Right lobe of liver (tissue), 6 donors: ENCODE results near the gene AMT. TPM values are rescaled to one million over a fixed set of nuclear protein-coding genes. Genes with fewer than 3 reads are reported as not detected.

Experiments
- ATAC-seq, 4 donors: fragments of 200-7000 bp; cut with Tn5 transposase; one replicate each; pipeline ENCODE4 v1.9.1; 2020; ENCODE audit warnings: mild to moderate bottlenecking in 4 of 4, moderate library complexity in 4 of 4
- DNase-seq, 3 donors: peaks; one replicate each; pipeline ENCODE4 v3.0.0-alpha.2; 2020
- H3K27ac ChIP-seq, 3 donors: fragments of 200-600 bp; one replicate each; pipeline ENCODE4 v1.8.0; 2022
- H3K27me3 ChIP-seq, 2 donors: fragments of 200-600 bp; one replicate each; pipeline ENCODE4 v1.8.0; 2022
- H3K36me3 ChIP-seq, 4 donors: fragments of 200-600 bp; sonication (generic) in 1 of 4; one replicate each; pipeline versions ENCODE4 v1.5.1 to v1.8.0; 2017 to 2022; ENCODE audit warnings: control low read depth in 1 of 4
- H3K4me1 ChIP-seq, 4 donors: fragments of 200-600 bp; sonication (generic) in 1 of 4; one replicate each; pipeline versions ENCODE4 v1.5.1 to v1.8.0; 2017 to 2022; ENCODE audit warnings: control low read depth in 1 of 4
- H3K4me3 ChIP-seq, 3 donors: fragments of 200-600 bp; one replicate each; pipeline ENCODE4 v1.8.0; 2022
- H3K9me3 ChIP-seq, 4 donors: fragments of 200-600 bp; sonication (generic) in 1 of 4; one replicate each; pipeline versions ENCODE4 v1.5.1 to v1.8.0; 2017 to 2022; ENCODE audit warnings: control low read depth in 1 of 4
- CTCF ChIP-seq, 4 donors: fragments of 200-600 bp in 3 of 4; fragments of 450-650 bp in 1 of 4; IDR thresholded peaks; one replicate each; pipeline versions ENCODE4 v1.5.1 to v1.8.0; 2016 to 2022; ENCODE audit warnings: antibody characterized with exemption in 4 of 4, mild to moderate bottlenecking in 2 of 4
- POLR2A ChIP-seq: fragments of 450-650 bp; IDR thresholded peaks from one replicate; pipeline ENCODE4 v1.6.1; 2017; ENCODE audit warnings: antibody characterized with exemption, mild to moderate bottlenecking
- WGBS: methylation state at CpG from one replicate; pipeline ENCODE4 v1.1.6; 2018; ENCODE audit warnings: low coverage, low lambda C conversion rate; ENCODE audit not compliant: insufficient coverage; ENCODE audit errors: missing lambda C conversion rate; 5-methylcytosine and 5-hydroxymethylcytosine counted together
- intact Hi-C, 2 donors: fragments of 100-400 bp; cut with DNase I; formaldehyde crosslinking; loops; one replicate each; pipeline versions ENCODE4 v1.11.2 to v1.14.1; 2022
- total RNA-seq, 6 experiments: library from RNA; depleted of rRNA in 2 of 6; stranded (reverse); fragments of >200 nt in 2 of 6; fragmentation: NEBNext Ultra II Directional in 3 of 6; extraction: Animal tissue kit (Norgen Biotek cat#: 25700) in 3 of 6; gene quantifications; one replicate each; pipeline versions ENCODE4 v1.1.0 to v1.2.4, GENCODE V29; 2016 to 2023
- donor health status: DM: no; HTN: yes; CAD: no.
- donor health status: DM: no; HTN: no; CAD: no.
- donor health status: DM: no; HTN: no; CAD: no.
- donor health status: DM: no; HTN: yes; CAD: no.
- donor health status: DM: no; HTN: yes; CAD: no.

AMT gene
- total RNA-seq, 6 experiments from 2014 or later, result 8.4 to 52.0 (median 31.3) TPM

GRCh38 chr3:49434731-49435130 is 12.5 kb upstream of the AMT start:
- WGBS, result 83% methylated on average over 3 of the region's 5 CpGs
- DNase-seq (no peak), ATAC-seq (peak in 2 of 4 donors; percentile 38 to 42)
- no peak for TF ChIP-seq CTCF (IDR thresholded peaks at IDR 0.05)
- Histone ChIP-seq H3K4me1 (peaks cover 0 to 4% (median 0%) of the 10 kb centered on the region in 4 donors), H3K36me3 (no peaks in the 10 kb centered on the region), H3K27me3 (no peaks in the 10 kb centered on the region), H3K27ac (no peak overlapping the region), H3K9me3 (no peaks in the 10 kb centered on the region), H3K4me3 (no peak overlapping the region)
- intact Hi-C loops, result no loop called here

GRCh38 chr3:49428752-49429080 is 6.4 kb upstream of the AMT start:
- no peak for TF ChIP-seq POLR2A
- TF ChIP-seq CTCF (IDR thresholded peaks at IDR 0.05), result no peak
- H3K4me3 ChIP-seq, result peak overlapping the region; percentile 64 to 90 (median 71)
- ATAC-seq, result peak; percentile 5 to 29 (median 13)
- no peak for DNase-seq
- peak overlapping the region; percentile 68 to 84 (median 68) for H3K27ac ChIP-seq
- peaks cover 0 to 5% (median 0%) of the 10 kb centered on the region in 4 donors for H3K4me1 ChIP-seq
- no peaks in the 10 kb centered on the region for H3K27me3 ChIP-seq
- peaks cover 0 to 15% (median 3%) of the 10 kb centered on the region in 4 donors for H3K36me3 ChIP-seq
- intact Hi-C loops, result no loop called here
- H3K9me3 ChIP-seq, result no peaks in the 10 kb centered on the region
- 4% methylated on average over 9 of the region's 9 CpGs for WGBS

- WGBS, result 100% methylated on average over 1 of the region's 2 CpGs
Observed at GRCh38 chr3:49427586-49427985, 5.3 kb upstream of the AMT start.

GRCh38 chr3:49424816-49425215 is 2.5 kb upstream of the AMT start:
- no peaks in the 10 kb centered on the region for H3K9me3 ChIP-seq
- no CpG with 5 or more reads among the region's 6 CpGs for WGBS
- ATAC-seq, result no peak
- TF ChIP-seq CTCF (IDR thresholded peaks at IDR 0.05) (no peak), POLR2A (no peak)
- peaks cover 0 to 15% (median 3%) of the 10 kb centered on the region in 4 donors for H3K36me3 ChIP-seq
- no peak overlapping the region for H3K4me3 ChIP-seq
- peaks cover 0 to 28% (median 6%) of the 10 kb centered on the region in 4 donors for H3K4me1 ChIP-seq
- H3K27ac ChIP-seq, result no peak overlapping the region
- DNase-seq, result no peak
- intact Hi-C loops, result no loop called here
- no peaks in the 10 kb centered on the region for H3K27me3 ChIP-seq

More at GRCh38 chr3:49427586-49427985, 5.3 kb upstream of the AMT start:
- TF ChIP-seq CTCF (IDR thresholded peaks at IDR 0.05), result no peak
- TF ChIP-seq POLR2A, result no peak
- peaks cover 0 to 13% (median 3%) of the 10 kb centered on the region in 4 donors for H3K4me1 ChIP-seq
- DNase-seq, result no peak
- no peak for ATAC-seq
- H3K4me3 ChIP-seq, result no peak overlapping the region
- no peak overlapping the region for H3K27ac ChIP-seq
- H3K27me3 ChIP-seq, result no peaks in the 10 kb centered on the region
- H3K36me3 ChIP-seq, result peaks cover 0 to 15% (median 3%) of the 10 kb centered on the region in 4 donors
- H3K9me3 ChIP-seq, result no peaks in the 10 kb centered on the region
- intact Hi-C loops, result no loop called here

GRCh38 chr3:49421890-49422378 is 339 bp downstream of the AMT start:
- ATAC-seq (peak; percentile 39 to 56 (median 46)), DNase-seq (no peak)
- Histone ChIP-seq H3K4me1 (peaks cover 0 to 28% (median 6%) of the 10 kb centered on the region in 4 donors), H3K27ac (peak overlapping the region in 1 of 3 donors; percentile 75), H3K9me3 (no peaks in the 10 kb centered on the region), H3K27me3 (no peaks in the 10 kb centered on the region), H3K36me3 (peaks cover 0 to 15% (median 5%) of the 10 kb centered on the region in 4 donors), H3K4me3 (peak overlapping the region; percentile 38 to 64 (median 54))
- TF ChIP-seq CTCF (IDR thresholded peaks at IDR 0.05), result no peak
- WGBS, result 11% methylated on average over 5 of the region's 14 CpGs
- intact Hi-C loops, result no loop called here
